ENCODE results near the gene LRRC59. TPM values are rescaled to one million over a fixed set of nuclear protein-coding genes. Genes with fewer than 3 reads are reported as not detected.

LRRC59 gene
- total and polyA plus RNA-seq, 2 of the 13 experiments (the other 11 are each of a cell fraction or from before 2014, with no cell fraction given), result 87.3 to 222 TPM

DNA sequence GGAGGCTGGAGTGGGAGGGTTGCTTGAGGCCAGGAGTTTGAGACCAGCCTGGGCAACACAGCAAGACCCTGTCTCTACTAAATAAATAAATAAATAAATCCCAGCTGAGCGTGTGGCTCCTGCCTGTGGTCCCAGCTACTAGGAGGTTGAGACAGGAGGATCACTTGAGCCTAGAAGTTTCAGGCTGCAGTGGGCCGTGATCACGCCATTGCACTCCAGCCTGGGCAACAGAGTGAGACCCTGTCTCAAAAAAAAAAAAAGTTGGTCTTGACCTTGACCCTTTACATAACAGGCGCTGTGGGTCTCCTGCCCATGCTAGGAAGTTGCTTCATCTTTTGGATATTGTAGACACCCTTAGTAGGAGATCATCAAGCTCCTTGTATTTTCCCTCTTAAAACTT lies 40.1 kb upstream of the LRRC59 start:
- ChIA-PET CTCF (ENCODE audit: low intra/inter-chr PET ratio, low total read pairs) (no interaction called here), POLR2A (interaction anchor here (0.6 to 1.2 kb wide), 2 partner anchors 8 to 384 kb away, joined by 4 to 5 read pairs; no protein-coding TSS in a partner anchor)
- intact Hi-C loops (cut with micrococcal nuclease; ENCODE audit: unreplicated experiment), result no loop called here
- no peak overlapping the region for H3K4me2 ChIP-seq (ENCODE audit: low read depth, low read length)
- DNase-seq (ENCODE audit: low spot score) (no peak), ATAC-seq (no peak), FAIRE-seq (no peak)
- TF ChIP-seq, protein P1, sequence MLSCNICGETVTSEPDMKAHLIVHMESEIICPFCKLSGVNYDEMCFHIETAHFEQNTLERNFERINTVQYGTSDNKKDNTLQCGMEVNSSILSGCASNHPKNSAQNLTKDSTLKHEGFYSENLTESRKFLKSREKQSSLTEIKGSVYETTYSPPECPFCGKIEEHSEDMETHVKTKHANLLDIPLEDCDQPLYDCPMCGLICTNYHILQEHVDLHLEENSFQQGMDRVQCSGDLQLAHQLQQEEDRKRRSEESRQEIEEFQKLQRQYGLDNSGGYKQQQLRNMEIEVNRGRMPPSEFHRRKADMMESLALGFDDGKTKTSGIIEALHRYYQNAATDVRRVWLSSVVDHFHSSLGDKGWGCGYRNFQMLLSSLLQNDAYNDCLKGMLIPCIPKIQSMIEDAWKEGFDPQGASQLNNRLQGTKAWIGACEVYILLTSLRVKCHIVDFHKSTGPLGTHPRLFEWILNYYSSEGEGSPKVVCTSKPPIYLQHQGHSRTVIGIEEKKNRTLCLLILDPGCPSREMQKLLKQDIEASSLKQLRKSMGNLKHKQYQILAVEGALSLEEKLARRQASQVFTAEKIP (CRISPR knock-in tag; IDR thresholded peaks at IDR 0.05; ENCODE audit: borderline replicate concordance), result no peak
- TF ChIP-seq ZNF121 (CRISPR knock-in tag; IDR thresholded peaks at IDR 0.05) (peak; percentile 92), CEBPG (CRISPR knock-in tag; IDR thresholded peaks at IDR 0.05) (peak; percentile 32; the same call in 1 of the 2 replicates), NR2F6 (IDR thresholded peaks at IDR 0.05) (peak; percentile 56; the same call in 1 of the 2 replicates), NR2F6 (CRISPR knock-in tag; IDR thresholded peaks at IDR 0.05) (peak; percentile 50; the same call in 1 of the 2 replicates), NR2F1 (CRISPR knock-in tag; IDR thresholded peaks at IDR 0.05) (0 out of 4 replicates have a peak, but pooled peaks of 1 of the 2 experiments have one; percentile 21), ZNF362 (CRISPR knock-in tag; IDR thresholded peaks at IDR 0.05; ENCODE audit: borderline replicate concordance) (peak; percentile 58; the same call in 1 of the 2 replicates), ETV5 (CRISPR knock-in tag; IDR thresholded peaks at IDR 0.05; ENCODE audit: borderline replicate concordance) (no peak), ESRRA (CRISPR knock-in tag; IDR thresholded peaks at IDR 0.05; ENCODE audit: low read depth) (no peak)
- no peak overlapping the region for H3K27ac ChIP-seq (ENCODE audit: extremely low read length, insufficient read depth, low read length)
- no peak overlapping the region for H2AFZ ChIP-seq (ENCODE audit: low read length)
- BruUV-seq (replicated peaks), result no TSS peak
- no peak overlapping the region for H3K4me3 ChIP-seq (replicated peaks in 1 of 3; ENCODE audit: insufficient read depth in 1 of 3, low read depth in 2 of 3, low read length in 3 of 3)
- H4K20me1 ChIP-seq (ENCODE audit: insufficient read depth, low read length), result no peaks in the 10 kb centered on the region
- peaks cover 1 to 7% of the 10 kb centered on the region in 2 experiments; a peak in 2 of 5 replicates for H3K36me3 ChIP-seq (replicated peaks in 1 of 2; ENCODE audit: control insufficient read depth in 1 of 2, insufficient read depth in 2 of 2, low read length in 2 of 2)
- no peak overlapping the region for H3K9ac ChIP-seq (ENCODE audit: insufficient read depth, low read depth, low read length)
- H3K27me3 ChIP-seq (ENCODE audit: control insufficient read depth in 1 of 2, insufficient read depth in 2 of 2, low read length in 2 of 2), result no peaks in the 10 kb centered on the region
- peaks cover 9% of the 10 kb centered on the region for H3K79me2 ChIP-seq (ENCODE audit: insufficient read depth, low read length)
- in situ Hi-C loops (cut with HindIII; ENCODE audit: extremely low pct_ligation_motif_present, low pct_unique_long_range_greater_than_20kb), result no loop called here
- no peaks in the 10 kb centered on the region for H3K9me3 ChIP-seq (ENCODE audit: low read length)
- WGBS (ENCODE audit: low lambda C conversion rate), result 100% methylated on average over 4 of the region's 4 CpGs
- peaks cover 38% of the 10 kb centered on the region for H3K4me1 ChIP-seq (ENCODE audit: insufficient read depth, low read length)

Measured in HepG2 (cell line).